Right cardiac atrium (tissue), 5 donors: ENCODE data around the gene TOMM34. TPM values are rescaled to one million over a fixed set of nuclear protein-coding genes. Genes with fewer than 3 reads are reported as not detected.
A peak's percentile ranks its signal among the peaks of the same experiment; 100 is the strongest.

Experiments
- ATAC-seq, 2 donors: fragments of 200-7000 bp; cut with Tn5 transposase; one replicate each; pipeline versions ENCODE4 v1.8.0 to v1.9.1; 2020; ENCODE audit warnings: moderate library complexity in 2 of 2, mild to moderate bottlenecking in 1 of 2
- DNase-seq, 3 donors: peaks; one replicate each; pipeline ENCODE4 v3.0.0-alpha.2; 2020
- H3K27ac ChIP-seq: one replicate; pipeline ENCODE4 v1.5.1; 2013; ENCODE audit warnings: mild to moderate bottlenecking, low read length, control low read depth, moderate library complexity
- H3K27me3 ChIP-seq: one replicate; pipeline ENCODE4 v1.6.1; 2013; ENCODE audit not compliant: control insufficient read depth, insufficient read depth
- H3K4me1 ChIP-seq: one replicate; pipeline ENCODE4 v1.6.1; 2013; ENCODE audit warnings: low read length; ENCODE audit not compliant: control insufficient read depth, insufficient read depth
- H3K4me3 ChIP-seq: one replicate; pipeline ENCODE4 v1.5.1; 2013; ENCODE audit warnings: low read length, control low read depth
- H3K9me3 ChIP-seq: one replicate; pipeline ENCODE4 v1.6.1; 2013; ENCODE audit warnings: low read length; ENCODE audit not compliant: control insufficient read depth
- WGBS: extraction: QIAGEN DNeasy Blood & Tissue Kit; methylation state at CpG from one replicate; pipeline ENCODE4 v1.1.7; 2013; 5-methylcytosine and 5-hydroxymethylcytosine counted together
- intact Hi-C, 4 donors: fragments of 100-400 bp; cut with DNase I; formaldehyde crosslinking; loops; one replicate each; pipeline versions ENCODE4 v1.11.0 to v1.14.0; 2022 to 2023
- polyA plus RNA-seq: library from polyadenylated mRNA; stranded (reverse); fragments of 200-250 nt; gene quantifications from one replicate; pipeline ENCODE4 v1.2.3, GENCODE V29; 2013
- total RNA-seq, 4 donors: library from RNA; stranded (reverse); fragmentation: NEBNext Ultra II Directional; extraction: Animal tissue kit (Norgen Biotek cat#: 25700); gene quantifications; one replicate each; pipeline ENCODE4 v1.2.1, GENCODE V29; 2021
- donor health status: healthy with polysubstance abuse.
- donor health status: DM: no; HTN: yes; CAD: no.
- donor health status: DM: no; HTN: no; CAD: no.
- donor health status: DM: no; HTN: yes; CAD: no; lungs with severe emphysema.
- donor health status: DM: yes; HTN: yes; CAD: no.

TOMM34 gene
- total and polyA plus RNA-seq, 5 donors, result 11.1 to 16.8 (median 12.1) TPM

DNA sequence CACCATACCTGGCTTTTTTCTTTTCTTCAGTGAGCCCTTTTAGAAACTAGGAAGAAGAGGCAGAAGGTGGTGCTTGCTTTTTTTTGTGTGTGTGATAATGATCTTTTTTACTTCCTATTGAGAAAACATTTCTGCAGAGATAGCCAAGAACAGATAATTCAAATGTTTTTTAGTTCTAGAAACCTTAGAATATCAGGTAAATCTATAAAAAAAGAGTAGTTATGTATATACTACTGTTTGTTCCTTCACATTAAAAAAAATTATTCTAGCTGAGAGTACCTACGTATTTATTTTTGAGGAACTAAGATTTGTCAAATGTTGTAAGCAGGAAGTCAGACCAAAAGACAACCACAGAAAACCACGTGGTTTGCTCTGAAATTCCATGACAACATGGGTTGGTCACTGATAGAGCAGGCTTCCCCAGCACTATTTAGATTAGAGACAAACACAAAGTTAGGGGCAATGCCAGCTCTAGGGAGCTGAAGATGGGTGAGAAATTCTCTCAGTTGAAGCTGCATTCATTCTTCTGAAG lies 19.0 kb upstream of the TOMM34 start:
- intact Hi-C loops, result no loop called here
- Histone ChIP-seq H3K9me3 (no peaks in the 10 kb centered on the region), H3K27ac (peak overlapping the region; percentile 37), H3K4me1 (no peaks in the 10 kb centered on the region), H3K4me3 (no peak overlapping the region), H3K27me3 (no peaks in the 10 kb centered on the region)
- WGBS, result 42% methylated on average over 2 of the region's 2 CpGs
- no peak for DNase-seq
- ATAC-seq, result peak; percentile 53 to 64

GRCh38 chr20:44976698-44977097 lies 16.5 kb upstream of the TOMM34 start:
- no peak overlapping the region for H3K4me3 ChIP-seq
- no peaks in the 10 kb centered on the region for H3K4me1 ChIP-seq
- DNase-seq (no peak), ATAC-seq (no peak)
- H3K27me3 ChIP-seq, result no peaks in the 10 kb centered on the region
- no peak overlapping the region for H3K27ac ChIP-seq
- H3K9me3 ChIP-seq, result no peaks in the 10 kb centered on the region
- 95% methylated on average over 4 of the region's 4 CpGs for WGBS
- intact Hi-C loops, result no loop called here

- H3K27ac ChIP-seq, result no peak overlapping the region
- 90% methylated on average over 2 of the region's 2 CpGs for WGBS
- DNase-seq (no peak), ATAC-seq (no peak)
- intact Hi-C loops, result no loop called here
- no peaks in the 10 kb centered on the region for H3K4me1 ChIP-seq
- no peaks in the 10 kb centered on the region for H3K9me3 ChIP-seq
- H3K4me3 ChIP-seq, result no peak overlapping the region
- no peaks in the 10 kb centered on the region for H3K27me3 ChIP-seq
Measured at GRCh38 chr20:44973053-44973452, 12.9 kb upstream of the TOMM34 start.

DNA sequence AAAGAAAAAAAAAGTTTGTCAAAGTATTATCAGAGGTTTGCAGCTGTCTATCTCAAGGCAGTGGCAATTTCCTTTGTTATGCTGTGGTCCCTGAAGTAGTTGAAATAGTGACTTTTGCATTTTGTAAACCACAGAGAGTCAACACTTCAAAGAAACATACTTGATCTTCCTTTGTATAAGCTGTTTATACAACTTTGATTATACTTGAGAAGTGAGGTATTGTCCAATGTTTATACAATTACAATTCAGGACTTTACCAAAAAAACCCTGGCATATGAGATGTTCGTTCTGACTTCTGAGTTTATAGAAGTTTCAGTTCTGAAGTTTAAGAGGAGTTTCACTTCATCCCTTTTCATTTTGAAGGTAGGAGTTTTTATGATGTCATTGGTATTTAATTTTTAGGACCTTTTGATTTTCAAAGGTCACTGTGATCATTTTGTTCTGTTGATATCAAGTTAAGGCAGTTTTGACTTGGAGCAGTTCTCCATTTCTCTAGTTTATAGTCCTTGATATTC lies 10.1 kb upstream of the TOMM34 start:
- Histone ChIP-seq H3K27ac (no peak overlapping the region), H3K27me3 (no peaks in the 10 kb centered on the region), H3K4me1 (peaks cover 2% of the 10 kb centered on the region), H3K4me3 (no peak overlapping the region), H3K9me3 (no peaks in the 10 kb centered on the region)
- DNase-seq (no peak), ATAC-seq (no peak)
- intact Hi-C loops, result no loop called here
- WGBS, result 66% methylated on average over 1 of the region's 1 CpG

DNA sequence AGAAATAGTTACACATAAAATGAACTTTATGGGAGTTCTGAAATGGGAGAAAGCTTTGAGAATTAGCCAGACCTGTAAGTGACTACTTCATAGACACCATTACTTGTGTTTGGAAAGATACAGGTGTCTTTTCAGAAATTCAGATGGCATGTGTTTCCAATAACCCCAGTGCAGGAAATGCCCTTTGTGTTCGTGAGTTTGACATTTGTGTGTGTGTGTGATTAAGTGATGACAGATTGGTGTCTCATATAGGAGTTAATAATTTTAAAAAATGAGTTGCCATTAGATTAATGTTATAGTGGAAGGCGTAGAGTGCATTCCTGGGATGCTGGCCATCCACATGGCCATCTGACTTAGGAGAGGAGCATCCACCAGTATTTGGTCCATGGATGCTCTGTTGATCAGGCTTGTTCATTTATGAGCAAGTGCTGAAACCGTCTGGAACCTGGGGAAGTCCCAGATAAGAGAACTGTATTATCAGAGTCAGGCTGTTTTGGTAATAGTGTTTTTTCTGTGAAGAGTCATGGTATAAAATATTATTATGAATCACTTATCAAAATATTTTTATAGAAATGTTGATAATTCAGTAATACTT lies 9.2 kb upstream of the TOMM34 start:
- DNase-seq (no peak), ATAC-seq (no peak)
- intact Hi-C loops, result no loop called here
- Histone ChIP-seq H3K4me3 (no peak overlapping the region), H3K27me3 (no peaks in the 10 kb centered on the region), H3K4me1 (peaks cover 2% of the 10 kb centered on the region), H3K27ac (no peak overlapping the region), H3K9me3 (no peaks in the 10 kb centered on the region)
- 47% methylated on average over 3 of the region's 3 CpGs for WGBS

GRCh38 chr20:44967207-44967807 lies 7.1 kb upstream of the TOMM34 start:
- DNase-seq (no peak), ATAC-seq (peak; percentile 8 to 10)
- intact Hi-C loops, result no loop called here
- Histone ChIP-seq H3K27ac (no peak overlapping the region), H3K27me3 (no peaks in the 10 kb centered on the region), H3K9me3 (no peaks in the 10 kb centered on the region), H3K4me3 (peak overlapping the region; percentile 74), H3K4me1 (peaks cover 2% of the 10 kb centered on the region)
- 42% methylated on average over 5 of the region's 5 CpGs for WGBS

GRCh38 chr20:44966030-44966961 lies 6.1 kb upstream of the TOMM34 start, which contains the start of gene STK4:
Gene STK4, plus strand, starts transcription at chr20:44966512. Its CDS starts 57 bp downstream, at chr20:44966569.
- Histone ChIP-seq H3K4me1 (peaks cover 2% of the 10 kb centered on the region), H3K27ac (peak within 1 kb of the TSS; percentile 91), H3K27me3 (no peaks in the 10 kb centered on the region), H3K9me3 (no peaks in the 10 kb centered on the region), H3K4me3 (peak within 1 kb of the TSS; percentile 74)
- WGBS, result 1% methylated on average over 68 of the region's 68 CpGs
- peak; percentile 99 for ATAC-seq
- intact Hi-C loops, result no loop called here
- peak; percentile 95 to 98 (median 98) for DNase-seq

GRCh38 chr20:44965651-44966029 lies 5.4 kb upstream of the TOMM34 start:
- Histone ChIP-seq H3K4me3 (peak overlapping the region; percentile 74), H3K9me3 (no peaks in the 10 kb centered on the region), H3K27me3 (no peaks in the 10 kb centered on the region), H3K27ac (peak overlapping the region; percentile 91), H3K4me1 (peaks cover 2% of the 10 kb centered on the region)
- ATAC-seq, result no peak
- DNase-seq, result no peak
- WGBS, result 49% methylated on average over 5 of the region's 5 CpGs
- intact Hi-C loops, result no loop called here

DNA sequence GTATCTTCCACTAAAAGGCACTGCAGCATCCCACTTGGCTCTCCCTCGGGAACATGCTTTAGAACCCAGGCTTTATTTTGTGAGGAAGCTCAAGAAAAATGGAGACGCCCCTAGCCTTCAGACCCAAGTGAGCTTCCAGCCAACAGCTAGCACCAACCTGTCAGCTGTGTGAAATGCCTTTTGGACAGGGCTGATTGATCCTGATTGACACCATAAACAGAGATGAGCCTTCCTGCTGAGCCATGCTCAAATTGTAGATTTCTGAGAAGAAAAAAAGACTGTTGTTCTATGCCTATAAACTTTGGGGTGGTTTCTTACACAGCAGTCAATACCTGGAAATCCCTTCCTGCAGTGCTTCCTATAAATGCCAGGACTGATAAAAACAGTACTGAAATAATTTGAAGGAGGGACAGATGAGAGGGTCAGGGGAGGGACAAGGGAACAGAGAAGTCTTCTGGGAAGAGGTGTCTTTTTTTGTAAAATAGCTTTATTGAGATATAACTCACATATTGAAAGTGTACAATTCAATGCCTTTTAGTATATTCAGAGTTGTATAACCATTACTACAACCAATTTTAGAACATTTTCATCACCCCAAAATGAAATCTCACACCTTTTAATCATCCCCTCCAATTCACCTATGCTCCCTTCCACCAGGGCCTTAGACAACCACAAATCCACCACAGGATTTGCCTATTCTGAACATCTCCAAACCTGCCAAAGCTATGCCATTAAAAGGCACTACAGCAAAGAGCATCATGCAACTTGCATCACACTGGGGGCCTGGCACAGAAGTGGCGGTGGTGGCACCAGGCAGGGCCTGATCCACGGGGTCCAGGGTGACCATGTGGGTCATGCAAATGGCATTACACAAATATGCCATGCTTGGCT lies 3.4 kb upstream of the TOMM34 start:
- ATAC-seq, result no peak
- intact Hi-C loops, result no loop called here
- WGBS, result 81% methylated on average over 4 of the region's 4 CpGs
- Histone ChIP-seq H3K9me3 (no peaks in the 10 kb centered on the region), H3K4me3 (no peak overlapping the region), H3K27ac (no peak overlapping the region), H3K27me3 (no peaks in the 10 kb centered on the region), H3K4me1 (peaks cover 4% of the 10 kb centered on the region)
- no peak for DNase-seq

DNA sequence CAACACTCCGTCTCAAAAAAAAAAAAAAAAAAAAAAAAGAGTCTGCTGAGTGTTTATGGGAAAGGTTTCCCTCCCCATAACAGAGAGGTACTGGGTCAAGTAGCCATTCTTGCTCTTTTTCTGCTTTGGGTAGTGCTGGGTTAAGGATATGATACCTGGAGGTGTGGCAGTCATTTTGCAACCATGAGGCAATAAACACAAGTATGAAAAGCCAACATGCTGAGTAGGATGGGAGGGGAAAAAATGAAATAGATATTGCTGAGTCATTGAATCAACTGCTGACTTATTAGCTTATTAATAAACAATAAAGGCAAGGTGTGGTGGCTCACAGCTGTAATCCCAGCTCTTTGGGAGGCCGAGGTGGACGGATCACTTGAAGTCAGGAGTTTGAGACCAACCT lies 2.3 kb upstream of the TOMM34 start:
- Histone ChIP-seq H3K27ac (no peak overlapping the region), H3K4me3 (no peak overlapping the region), H3K9me3 (no peaks in the 10 kb centered on the region), H3K4me1 (peaks cover 2% of the 10 kb centered on the region), H3K27me3 (no peaks in the 10 kb centered on the region)
- ATAC-seq, result no peak
- intact Hi-C loops, result no loop called here
- 95% methylated on average over 3 of the region's 3 CpGs for WGBS
- DNase-seq, result no peak
